ENCODE results near the gene COL2A1. TPM values are rescaled to one million over a fixed set of nuclear protein-coding genes. Genes with fewer than 3 reads are reported as not detected.

COL2A1 gene
- total RNA-seq, 4 donors from 2014 or later = 0.16 to 4.2 (median 1.9) TPM

DNA sequence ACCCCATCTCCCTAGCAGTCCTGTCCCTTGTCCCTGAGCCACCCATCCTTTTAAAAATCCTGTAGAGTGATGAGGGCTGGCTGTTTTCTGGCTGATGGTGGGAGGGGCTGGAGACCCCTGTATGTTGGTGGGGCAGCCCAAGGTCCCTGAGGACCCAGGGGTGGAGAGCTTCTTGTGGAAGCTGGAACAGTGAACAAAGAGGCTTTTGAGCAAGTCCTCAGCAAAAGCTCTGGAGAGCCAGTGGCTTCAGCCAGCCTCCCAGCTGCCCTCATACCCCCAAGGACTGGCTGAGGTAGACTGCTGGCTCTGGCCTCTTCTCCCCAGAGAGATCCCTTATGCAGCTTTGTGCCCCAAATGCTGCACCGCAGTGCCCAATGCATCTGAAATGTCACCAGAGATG is 29.2 kb upstream of the COL2A1 start:
- TF ChIP-seq POLR2AphosphoS5 (IDR thresholded peaks at IDR 0.05) (no peak), EP300 (IDR thresholded peaks at IDR 0.05; ENCODE audit: low read depth) (no peak), POLR2A (IDR thresholded peaks at IDR 0.05) (no peak), CTCF (IDR thresholded peaks at IDR 0.05) (no peak)
- Histone ChIP-seq H3K27me3 (no peaks in the 10 kb centered on the region), H3K4me1 (peaks cover 0 to 8% (median 4%) of the 10 kb centered on the region in 4 donors), H3K36me3 (no peaks in the 10 kb centered on the region), H3K27ac (no peak overlapping the region), H3K4me3 (no peak overlapping the region), H3K9me3 (no peaks in the 10 kb centered on the region)
- no peak for DNase-seq
- 90% methylated on average over 1 of the region's 1 CpG; no CpG with 5 or more reads in 1 of the 2 donors for WGBS, 2 donors (ENCODE audit: low coverage in 1 of 2)
- in situ Hi-C loops (cut with MboI; ENCODE audit: low pct_ligation_motif_present in 1 of 4, low pct_unique_long_range_greater_than_20kb in 1 of 4, low sequenced_read_pairs in 3 of 4) = no loop called here
- intact Hi-C loops (cut with DNase I; ENCODE audit: low total_unique reads) = no loop called here

GRCh38 chr12:48032597-48032996 is 28.3 kb upstream of the COL2A1 start:
- intact Hi-C loops (cut with DNase I; ENCODE audit: low total_unique reads) (no loop called here), in situ Hi-C loops (cut with MboI; ENCODE audit: low pct_ligation_motif_present in 1 of 4, low pct_unique_long_range_greater_than_20kb in 1 of 4, low sequenced_read_pairs in 3 of 4) (no loop called here)
- Histone ChIP-seq H3K36me3 (no peaks in the 10 kb centered on the region), H3K9me3 (no peaks in the 10 kb centered on the region), H3K27me3 (no peaks in the 10 kb centered on the region), H3K27ac (no peak overlapping the region), H3K4me3 (no peak overlapping the region), H3K4me1 (peaks cover 0 to 8% (median 4%) of the 10 kb centered on the region in 4 donors)
- no peak for DNase-seq
- no peak for TF ChIP-seq POLR2A (IDR thresholded peaks at IDR 0.05)
- TF ChIP-seq EP300 (IDR thresholded peaks at IDR 0.05; ENCODE audit: low read depth) = no peak
- TF ChIP-seq CTCF (IDR thresholded peaks at IDR 0.05) = no peak
- TF ChIP-seq POLR2AphosphoS5 (IDR thresholded peaks at IDR 0.05) = no peak
- whole genome bisulfite sequencing, 2 donors (ENCODE audit: low coverage in 1 of 2) = 100% methylated on average over 1 of the region's 1 CpG; no CpG with 5 or more reads in 1 of the 2 donors

DNA sequence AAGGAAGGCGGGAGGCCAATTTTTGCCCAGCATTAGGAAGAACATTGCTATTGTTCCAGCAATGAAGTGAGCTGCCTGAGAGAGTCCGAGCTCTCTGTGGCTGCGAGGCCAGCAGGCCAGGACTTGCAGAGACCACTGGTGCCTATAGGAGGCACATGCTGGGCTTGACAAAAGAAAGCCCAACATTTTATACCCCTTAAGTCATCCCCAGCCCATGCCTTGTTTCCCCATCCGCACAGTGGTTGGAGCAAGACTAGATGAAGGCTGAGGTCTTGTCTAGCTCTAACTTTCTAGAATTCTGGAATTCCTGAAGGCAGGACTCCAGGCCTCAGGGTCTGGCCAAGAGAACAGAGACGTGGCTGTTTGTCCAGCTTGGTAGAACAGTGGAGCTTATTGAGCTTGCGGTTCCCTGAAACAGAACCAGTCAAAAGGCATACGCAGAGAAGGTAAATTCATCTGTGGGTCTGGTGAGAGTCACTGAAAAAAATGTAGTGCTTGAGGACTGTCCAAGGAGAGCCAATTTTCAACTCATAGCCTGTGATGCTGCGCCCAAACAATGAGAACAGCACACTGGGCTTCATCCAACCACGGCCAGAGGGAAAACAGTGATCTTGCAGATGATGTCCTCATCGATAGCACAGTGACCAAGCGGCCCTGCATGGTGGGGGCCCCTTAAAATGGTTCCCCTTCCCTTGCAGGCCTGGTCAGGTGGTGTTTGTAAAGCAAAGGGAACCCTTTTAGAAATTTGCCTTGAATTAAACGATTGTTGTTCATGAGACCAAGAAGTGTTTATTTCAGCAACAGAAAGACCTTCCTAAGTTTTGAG is 27.1 kb upstream of the COL2A1 start:
- Histone ChIP-seq H3K9me3 (no peaks in the 10 kb centered on the region), H3K36me3 (no peaks in the 10 kb centered on the region), H3K27me3 (no peaks in the 10 kb centered on the region), H3K4me3 (no peak overlapping the region), H3K27ac (no peak overlapping the region), H3K4me1 (peaks cover 0 to 8% (median 4%) of the 10 kb centered on the region in 4 donors)
- TF ChIP-seq CTCF (IDR thresholded peaks at IDR 0.05) (no peak), POLR2A (IDR thresholded peaks at IDR 0.05) (no peak), EP300 (IDR thresholded peaks at IDR 0.05; ENCODE audit: low read depth) (no peak), POLR2AphosphoS5 (IDR thresholded peaks at IDR 0.05) (no peak)
- in situ Hi-C loops (cut with MboI; ENCODE audit: low pct_ligation_motif_present in 1 of 4, low pct_unique_long_range_greater_than_20kb in 1 of 4, low sequenced_read_pairs in 3 of 4) = no loop called here
- intact Hi-C loops (cut with DNase I; ENCODE audit: low total_unique reads) = no loop called here
- DNase-seq = no peak
- WGBS, 2 donors (ENCODE audit: low coverage in 1 of 2) = 91% methylated on average over 12 of the region's 12 CpGs; no CpG with 5 or more reads in 1 of the 2 donors

DNA sequence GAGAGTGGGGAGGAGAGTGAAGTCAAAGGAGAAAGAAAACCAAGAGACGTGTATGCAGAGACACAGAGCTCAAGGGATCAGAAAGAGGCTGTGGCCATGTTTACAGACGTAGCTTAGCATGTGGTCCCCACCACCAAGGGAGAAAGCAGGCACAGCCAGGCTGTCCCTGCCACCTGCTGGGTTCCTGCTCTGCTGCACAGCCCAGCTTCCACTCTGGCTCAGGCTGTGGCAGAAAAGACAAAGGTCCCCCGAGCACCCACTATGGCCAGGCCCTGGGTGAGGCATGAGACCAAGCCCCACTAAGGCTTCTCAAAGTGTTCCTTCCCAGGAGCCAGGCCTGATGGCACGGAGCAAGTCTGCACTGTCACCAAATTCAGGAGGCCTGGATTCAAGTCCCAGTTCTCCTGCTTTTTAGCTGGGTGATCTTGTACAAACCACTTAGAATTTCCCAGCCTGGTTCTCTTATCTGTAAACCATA is 25.9 kb upstream of the COL2A1 start:
- Histone ChIP-seq H3K9me3 (no peaks in the 10 kb centered on the region), H3K4me1 (peaks cover 0 to 8% (median 4%) of the 10 kb centered on the region in 4 donors), H3K27me3 (no peaks in the 10 kb centered on the region), H3K36me3 (no peaks in the 10 kb centered on the region), H3K4me3 (no peak overlapping the region), H3K27ac (no peak overlapping the region)
- intact Hi-C loops (cut with DNase I; ENCODE audit: low total_unique reads) = no loop called here
- in situ Hi-C loops (cut with MboI; ENCODE audit: low pct_ligation_motif_present in 1 of 4, low pct_unique_long_range_greater_than_20kb in 1 of 4, low sequenced_read_pairs in 3 of 4) = no loop called here
- no peak for DNase-seq
- no peak for TF ChIP-seq POLR2A (IDR thresholded peaks at IDR 0.05)
- no peak for TF ChIP-seq POLR2AphosphoS5 (IDR thresholded peaks at IDR 0.05)
- TF ChIP-seq EP300 (IDR thresholded peaks at IDR 0.05; ENCODE audit: low read depth) = no peak
- TF ChIP-seq CTCF (IDR thresholded peaks at IDR 0.05) = no peak
- 37 to 68% methylated on average over 2 to 4 of the region's 4 CpGs for WGBS, 2 donors (ENCODE audit: low coverage in 1 of 2)

Measured in transverse colon (tissue), 4 donors.